Lower leg skin (tissue), 4 donors: Measurements from ENCODE around the gene CH25H. TPM values are rescaled to one million over a fixed set of nuclear protein-coding genes. Genes with fewer than 3 reads are reported as not detected.
A peak's percentile ranks its signal among the peaks of the same experiment; 100 is the strongest.

Experiments used
- DNase-seq, 2 donors: peaks; one replicate each; pipeline ENCODE4 v3.0.0-alpha.2; 2019; ENCODE audit warnings: low spot score in 2 of 2
- H3K4me3 ChIP-seq: fragments of 200-600 bp; sonication (generic); 2 replicates; pipeline ENCODE4 v1.5.1; 2017; ENCODE audit warnings: mild to moderate bottlenecking, low read depth; ENCODE audit not compliant: poor library complexity, severe bottlenecking
- POLR2A ChIP-seq, 2 donors: fragments of 450-650 bp; IDR thresholded peaks; one replicate each; pipeline ENCODE4 v1.6.1; 2016 to 2017; ENCODE audit warnings: antibody characterized with exemption in 2 of 2, mild to moderate bottlenecking in 1 of 2, moderate library complexity in 1 of 2
- WGBS, 2 donors: methylation state at CpG; one replicate each; pipeline ENCODE4 v1.1.5; 2018; 5-methylcytosine and 5-hydroxymethylcytosine counted together
- intact Hi-C: fragments of 100-400 bp; cut with DNase I; formaldehyde crosslinking; loops from one replicate; pipeline ENCODE4 v1.15.0; 2023; ENCODE audit warnings: low total_unique reads
- total RNA-seq, 4 donors: library from RNA; depleted of rRNA; stranded (reverse); fragments of >200 nt; gene quantifications; one replicate each; pipeline ENCODE4 v1.1.0, GENCODE V29; 2016
- TF ChIP-seq, protein P1 (sequence below), 3 donors: fragments of 450-650 bp; IDR thresholded peaks; one replicate each; pipeline ENCODE4 v1.5.1; 2016; ENCODE audit warnings: antibody characterized with exemption in 3 of 3, mild to moderate bottlenecking in 3 of 3, moderate library complexity in 2 of 3

The CH25H gene
- total RNA-seq, 4 donors from 2014 or later, result 0.45 to 2.8 (median 0.97) TPM

DNA sequence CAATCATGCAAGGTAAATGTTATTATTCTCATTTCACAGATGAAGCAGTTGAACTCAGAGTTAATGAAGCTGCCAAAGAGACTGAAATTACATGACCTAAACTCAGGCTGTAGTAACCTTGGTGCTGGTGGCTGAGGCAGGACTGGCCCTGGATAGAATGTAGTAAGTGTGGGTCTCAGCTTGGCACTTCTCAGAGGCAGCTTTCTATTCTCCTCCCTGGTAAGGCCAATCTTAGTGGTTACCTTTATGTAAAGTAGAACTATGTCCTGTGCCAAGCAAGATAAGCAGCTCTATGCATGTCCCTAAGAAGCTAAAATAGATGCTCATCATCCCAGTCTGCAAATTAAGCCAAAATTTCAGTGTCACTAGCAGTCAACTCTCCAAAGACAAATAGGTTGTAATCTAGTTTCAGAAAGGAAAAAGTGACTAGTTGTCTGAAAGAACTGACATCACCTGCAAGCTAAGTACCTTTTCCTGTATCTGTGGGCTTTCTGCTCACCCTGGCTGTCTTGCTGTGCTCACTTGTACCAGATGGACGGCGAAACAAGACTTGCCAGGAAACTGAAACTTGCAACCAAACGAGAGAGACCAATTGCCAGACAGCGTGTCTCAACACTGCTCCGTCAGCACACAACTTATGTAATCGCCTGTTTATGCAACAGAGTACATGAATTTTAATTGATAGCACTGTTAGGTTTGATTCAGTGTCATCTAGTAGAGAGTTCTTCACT is 43.7 kb downstream of the CH25H start:
- 11 to 16% methylated on average over 6 of the region's 6 CpGs for WGBS, 2 donors
- no peak overlapping the region for H3K4me3 ChIP-seq
- intact Hi-C loops, result no loop called here
- peak; percentile 77 to 90 for DNase-seq
- TF ChIP-seq, protein P1, sequence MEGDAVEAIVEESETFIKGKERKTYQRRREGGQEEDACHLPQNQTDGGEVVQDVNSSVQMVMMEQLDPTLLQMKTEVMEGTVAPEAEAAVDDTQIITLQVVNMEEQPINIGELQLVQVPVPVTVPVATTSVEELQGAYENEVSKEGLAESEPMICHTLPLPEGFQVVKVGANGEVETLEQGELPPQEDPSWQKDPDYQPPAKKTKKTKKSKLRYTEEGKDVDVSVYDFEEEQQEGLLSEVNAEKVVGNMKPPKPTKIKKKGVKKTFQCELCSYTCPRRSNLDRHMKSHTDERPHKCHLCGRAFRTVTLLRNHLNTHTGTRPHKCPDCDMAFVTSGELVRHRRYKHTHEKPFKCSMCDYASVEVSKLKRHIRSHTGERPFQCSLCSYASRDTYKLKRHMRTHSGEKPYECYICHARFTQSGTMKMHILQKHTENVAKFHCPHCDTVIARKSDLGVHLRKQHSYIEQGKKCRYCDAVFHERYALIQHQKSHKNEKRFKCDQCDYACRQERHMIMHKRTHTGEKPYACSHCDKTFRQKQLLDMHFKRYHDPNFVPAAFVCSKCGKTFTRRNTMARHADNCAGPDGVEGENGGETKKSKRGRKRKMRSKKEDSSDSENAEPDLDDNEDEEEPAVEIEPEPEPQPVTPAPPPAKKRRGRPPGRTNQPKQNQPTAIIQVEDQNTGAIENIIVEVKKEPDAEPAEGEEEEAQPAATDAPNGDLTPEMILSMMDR (IDR thresholded peaks at IDR 0.05), result no peak
- TF ChIP-seq POLR2A (IDR thresholded peaks at IDR 0.05), result no peak

DNA sequence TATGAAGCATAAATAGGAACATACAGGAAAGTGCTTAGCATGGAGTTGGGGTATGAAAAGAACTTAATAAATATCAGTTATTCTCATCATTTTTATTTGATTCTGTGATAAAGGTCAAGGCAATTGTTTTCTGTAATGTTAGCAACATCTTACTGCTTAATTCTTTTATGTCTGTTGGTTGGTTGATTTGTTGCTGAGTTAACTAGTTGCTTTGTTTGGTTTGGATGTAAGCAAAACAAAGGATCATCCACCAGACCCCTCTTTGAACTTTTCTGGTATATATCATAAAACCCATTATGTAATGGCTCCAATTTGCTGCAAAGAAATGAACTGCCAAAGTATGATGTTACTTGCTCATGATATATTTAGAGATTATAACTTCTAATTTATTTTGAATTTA is 44.5 kb downstream of the CH25H start:
- no peak for TF ChIP-seq POLR2A (IDR thresholded peaks at IDR 0.05)
- H3K4me3 ChIP-seq, result no peak overlapping the region
- intact Hi-C loops, result no loop called here
- no peak for DNase-seq

DNA sequence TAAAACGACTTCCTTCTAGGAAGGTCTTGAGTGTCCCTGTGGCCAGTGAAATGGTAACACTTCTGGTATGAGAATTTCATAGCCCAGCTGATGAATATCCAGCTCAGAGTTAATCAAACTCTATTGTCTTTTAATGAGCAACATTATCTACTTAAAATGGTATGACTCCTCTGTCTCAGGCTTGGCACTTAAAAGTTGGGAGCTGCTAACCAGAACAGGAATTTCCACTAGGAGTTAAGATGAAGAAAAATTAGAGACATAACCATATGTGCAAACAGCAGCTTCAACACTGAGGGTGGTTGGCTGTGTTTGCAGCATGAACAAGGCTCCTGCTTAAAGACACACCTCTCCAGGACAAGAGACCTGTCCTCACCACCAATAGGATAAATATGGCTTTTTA is 46.8 kb downstream of the CH25H start:
- H3K4me3 ChIP-seq, result no peak overlapping the region
- TF ChIP-seq, protein P1 (IDR thresholded peaks at IDR 0.05), result no peak
- no peak for TF ChIP-seq POLR2A (IDR thresholded peaks at IDR 0.05)
- DNase-seq, result no peak
- intact Hi-C loops, result no loop called here
- 89 to 94% methylated on average over 1 of the region's 1 CpG for WGBS, 2 donors

DNA sequence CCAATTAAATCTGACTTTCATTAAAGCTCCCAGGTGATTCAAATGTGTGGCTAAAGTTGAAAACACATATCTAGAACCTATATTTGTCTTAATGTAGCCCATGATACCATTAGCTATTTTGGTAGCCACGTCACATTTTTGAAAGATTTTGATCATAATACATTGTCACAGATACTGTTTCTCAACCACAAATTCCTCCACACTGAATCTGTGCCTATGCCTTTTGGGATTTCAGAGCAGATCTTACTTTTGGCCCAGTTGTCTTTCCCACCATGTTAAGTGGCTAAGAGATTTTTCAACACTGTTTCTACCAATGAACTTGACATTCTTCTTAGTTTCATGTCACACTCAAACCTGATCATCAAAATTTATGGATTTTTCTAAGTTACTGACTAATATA is 47.4 kb downstream of the CH25H start:
- intact Hi-C loops, result no loop called here
- TF ChIP-seq, protein P1 (IDR thresholded peaks at IDR 0.05), result no peak
- TF ChIP-seq POLR2A (IDR thresholded peaks at IDR 0.05), result no peak
- no peak overlapping the region for H3K4me3 ChIP-seq
- 81 to 82% methylated on average over 1 of the region's 1 CpG for WGBS, 2 donors
- DNase-seq, result no peak

DNA sequence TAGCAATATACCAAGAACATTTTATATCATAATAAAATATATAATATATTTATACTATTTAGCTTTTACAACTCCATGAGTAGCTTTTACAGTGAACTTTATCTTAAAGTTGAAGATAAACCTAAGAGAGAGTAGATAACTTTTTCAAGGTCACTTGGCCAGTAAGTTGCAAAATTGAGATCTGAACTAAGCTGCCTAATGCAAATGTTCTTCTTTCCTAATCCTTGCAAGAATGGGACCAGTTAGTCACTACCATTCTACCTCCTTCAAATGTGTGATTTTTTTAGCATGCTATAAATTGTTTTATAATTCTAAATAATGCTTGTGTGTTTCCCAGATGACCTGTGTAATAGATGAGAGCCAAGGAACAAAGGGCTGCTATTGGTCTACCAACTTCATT is 47.8 kb downstream of the CH25H start:
- no peak for TF ChIP-seq POLR2A (IDR thresholded peaks at IDR 0.05)
- TF ChIP-seq, protein P1 (IDR thresholded peaks at IDR 0.05), result no peak
- intact Hi-C loops, result no loop called here
- no peak overlapping the region for H3K4me3 ChIP-seq
- DNase-seq, result no peak

DNA sequence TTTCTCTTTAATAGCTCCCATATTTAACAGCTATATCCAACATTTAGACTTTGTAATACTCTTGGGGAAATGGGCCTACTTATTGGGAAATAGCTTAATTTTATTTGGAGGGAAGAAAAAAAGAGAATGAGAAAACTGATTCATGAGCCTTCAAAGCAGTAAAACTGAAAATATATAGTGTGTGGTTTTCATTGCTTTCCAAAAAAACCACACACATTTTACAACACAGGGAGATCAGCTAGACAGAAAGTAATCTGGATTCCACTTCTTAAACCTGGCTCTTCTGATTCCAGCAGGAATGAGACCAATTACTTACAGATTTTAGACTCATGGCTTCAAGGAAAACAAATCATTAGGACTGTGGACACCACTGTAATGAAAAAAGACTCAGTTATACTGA is 48.7 kb downstream of the CH25H start:
- no peak for DNase-seq
- intact Hi-C loops, result no loop called here
- TF ChIP-seq POLR2A (IDR thresholded peaks at IDR 0.05), result no peak
- TF ChIP-seq, protein P1 (IDR thresholded peaks at IDR 0.05), result no peak
- no peak overlapping the region for H3K4me3 ChIP-seq
